B cell (primary cell): ENCODE data around the gene CSF1.

Source experiments
- EZH2 ChIP-seq: IDR thresholded peaks from 2 replicates; pipeline ENCODE4 v1.6.1; 2012; ENCODE audit warnings: borderline replicate concordance, low read depth, mild to moderate bottlenecking, moderate library complexity, low read length; ENCODE audit not compliant: insufficient read depth, poor library complexity, severe bottlenecking
- TF ChIP-seq, protein P1 (sequence below): fragments of 200-600 bp; IDR thresholded peaks from one replicate; pipeline ENCODE4 v1.8.0; 2022; ENCODE audit warnings: antibody characterized with exemption, mild to moderate bottlenecking

DNA sequence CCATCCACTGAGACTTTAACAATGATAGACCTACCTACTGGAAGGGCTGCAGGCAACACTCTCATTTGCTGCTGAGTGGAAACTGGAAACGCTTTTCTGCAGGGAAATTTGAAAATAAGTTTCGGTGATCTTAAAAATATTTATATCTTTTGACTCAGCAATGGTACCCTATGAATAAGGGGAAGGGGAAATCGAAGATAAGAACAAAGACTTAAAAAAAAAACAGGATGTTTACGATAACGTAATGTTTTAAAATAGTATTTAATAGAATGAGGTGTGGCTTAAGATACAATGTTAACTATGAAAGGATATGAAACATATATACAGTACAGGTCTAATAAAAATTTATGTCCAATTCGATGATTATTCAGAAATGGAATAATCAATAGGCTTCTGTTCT, 34.8 kb upstream of the CSF1 start:
- no peak for TF ChIP-seq EZH2
- TF ChIP-seq, protein P1, sequence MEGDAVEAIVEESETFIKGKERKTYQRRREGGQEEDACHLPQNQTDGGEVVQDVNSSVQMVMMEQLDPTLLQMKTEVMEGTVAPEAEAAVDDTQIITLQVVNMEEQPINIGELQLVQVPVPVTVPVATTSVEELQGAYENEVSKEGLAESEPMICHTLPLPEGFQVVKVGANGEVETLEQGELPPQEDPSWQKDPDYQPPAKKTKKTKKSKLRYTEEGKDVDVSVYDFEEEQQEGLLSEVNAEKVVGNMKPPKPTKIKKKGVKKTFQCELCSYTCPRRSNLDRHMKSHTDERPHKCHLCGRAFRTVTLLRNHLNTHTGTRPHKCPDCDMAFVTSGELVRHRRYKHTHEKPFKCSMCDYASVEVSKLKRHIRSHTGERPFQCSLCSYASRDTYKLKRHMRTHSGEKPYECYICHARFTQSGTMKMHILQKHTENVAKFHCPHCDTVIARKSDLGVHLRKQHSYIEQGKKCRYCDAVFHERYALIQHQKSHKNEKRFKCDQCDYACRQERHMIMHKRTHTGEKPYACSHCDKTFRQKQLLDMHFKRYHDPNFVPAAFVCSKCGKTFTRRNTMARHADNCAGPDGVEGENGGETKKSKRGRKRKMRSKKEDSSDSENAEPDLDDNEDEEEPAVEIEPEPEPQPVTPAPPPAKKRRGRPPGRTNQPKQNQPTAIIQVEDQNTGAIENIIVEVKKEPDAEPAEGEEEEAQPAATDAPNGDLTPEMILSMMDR = no peak
